NOMO-1 treated with dmso at 0.1 percent for 144 hours (cell line): ENCODE measurements around the gene TLN1.

Experiments
- DNase-seq: peaks from one replicate; lab custom pipeline; 2025; ENCODE audit not compliant: unreplicated experiment; lab: John Stamatoyannopoulos, UW

TLN1 gene

GRCh38 chr9:35686222-35687203, 45.5 kb downstream of the TLN1 start:
- DNase-seq: no peak

GRCh38 chr9:35685506-35685905, 46.5 kb downstream of the TLN1 start:
- DNase-seq: no peak

GRCh38 chr9:35684921-35685320, 47.1 kb downstream of the TLN1 start:
- no peak for DNase-seq

- DNase-seq: no peak
Measured at GRCh38 chr9:35683323-35683722, 48.7 kb downstream of the TLN1 start.

GRCh38 chr9:35682520-35683315, 49.3 kb downstream of the TLN1 start:
- no peak for DNase-seq

- no peak for DNase-seq
Measured at GRCh38 chr9:35682051-35682450, 49.9 kb downstream of the TLN1 start.

- no peak for DNase-seq
Measured at GRCh38 chr9:35681341-35682002, 50.5 kb downstream of the TLN1 start.

- no peak for DNase-seq
Measured at GRCh38 chr9:35680331-35681105, 51.5 kb downstream of the TLN1 start.

GRCh38 chr9:35679766-35680330, 52.1 kb downstream of the TLN1 start:
- no peak for DNase-seq

- DNase-seq: no peak
Measured at GRCh38 chr9:35679091-35679490, 52.9 kb downstream of the TLN1 start.

GRCh38 chr9:35675732-35676392, 56.1 kb downstream of the TLN1 start:
- DNase-seq: no peak

- no peak for DNase-seq
Measured at GRCh38 chr9:35675204-35675603, 56.8 kb downstream of the TLN1 start.

- DNase-seq: no peak
Measured at GRCh38 chr9:35674025-35674361, 58.0 kb downstream of the TLN1 start.

- DNase-seq: no peak
Measured at GRCh38 chr9:35673132-35674024, 58.6 kb downstream of the TLN1 start, which contains the start of gene CA9. Gene CA9 (plus strand): TSS chr9:35673928. CDS start chr9:35673960, 32 bp downstream.

- DNase-seq: no peak
Measured at GRCh38 chr9:35669331-35670145, 62.5 kb downstream of the TLN1 start.

- no peak for DNase-seq
Measured at GRCh38 chr9:35667939-35668338, 64.1 kb downstream of the TLN1 start.

GRCh38 chr9:35666549-35666948, 65.4 kb downstream of the TLN1 start:
- DNase-seq: no peak

GRCh38 chr9:35666045-35666444, 66.0 kb downstream of the TLN1 start:
- no peak for DNase-seq
